ENCODE measurements around the gene CLEC1B.

- TF ChIP-seq GATA2 (IDR thresholded peaks at IDR 0.05; ENCODE audit: low read depth, low read length) (no peak), GATA3 (IDR thresholded peaks at IDR 0.05; ENCODE audit: low read depth, low read length) (no peak)
These were observed 55.7 kb downstream of the CLEC1B start for GRCh38 chr12:9943240-9943639.

Measured in SH-SY5Y (cell line).